DMS53 treated with DMSO at 0.1 percent for 48 hours (cell line): ENCODE results near the gene PIP4K2A.

ENCODE experiments used
- DNase-seq: peaks from one replicate; lab custom pipeline; 2025; ENCODE audit not compliant: unreplicated experiment; lab: John Stamatoyannopoulos, UW

PIP4K2A gene

GRCh38 chr10:22622242-22622806 is 92.1 kb downstream of the PIP4K2A start:
- no peak for DNase-seq

- DNase-seq: no peak
Measured at GRCh38 chr10:22621726-22622125, 92.7 kb downstream of the PIP4K2A start.

DNA sequence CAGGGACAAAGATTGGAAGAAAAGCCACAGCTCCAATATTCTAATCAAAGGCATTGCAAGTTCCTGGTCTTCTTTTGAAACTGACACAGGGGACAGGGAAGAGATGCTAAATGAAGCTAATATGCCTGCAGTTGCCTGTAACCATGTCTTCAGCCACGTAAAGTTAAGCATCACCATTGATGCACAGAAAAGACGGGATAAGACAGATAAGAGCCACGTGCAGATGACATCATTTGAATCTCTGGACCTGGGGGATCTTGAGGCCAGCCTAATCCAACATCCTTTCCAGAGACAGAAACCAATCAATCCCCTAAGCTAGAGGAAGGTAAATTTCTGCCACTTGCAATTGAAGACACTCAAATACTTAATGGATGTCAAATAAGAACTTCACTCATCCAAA is 93.4 kb downstream of the PIP4K2A start:
- DNase-seq: no peak

- no peak for DNase-seq
Measured at GRCh38 chr10:22620140-22620857, 94.1 kb downstream of the PIP4K2A start.

GRCh38 chr10:22619101-22619500 is 95.3 kb downstream of the PIP4K2A start:
- DNase-seq: no peak

GRCh38 chr10:22618078-22618785 is 96.1 kb downstream of the PIP4K2A start:
- DNase-seq: no peak

- no peak for DNase-seq
Measured at GRCh38 chr10:22617516-22617915, 96.9 kb downstream of the PIP4K2A start.

DNA sequence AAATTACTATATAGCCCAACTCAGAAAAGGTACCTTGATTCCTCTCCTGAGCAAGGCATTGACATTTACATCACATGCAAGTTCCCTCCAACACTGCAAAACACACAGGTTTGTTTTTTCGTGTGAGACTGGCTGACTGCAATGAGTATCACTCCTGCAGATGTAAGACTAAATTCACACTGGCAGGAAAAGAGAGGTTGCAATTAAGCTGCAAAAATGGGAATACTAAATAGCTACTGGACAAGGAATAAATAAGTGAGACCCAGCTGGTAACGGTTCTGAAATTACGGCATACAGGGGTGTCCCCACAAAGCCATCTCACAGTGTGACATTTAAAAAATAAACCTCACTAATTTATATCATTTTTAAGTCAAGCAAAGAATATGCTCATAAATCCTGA is 97.3 kb downstream of the PIP4K2A start:
- no peak for DNase-seq

- DNase-seq: no peak
Measured at GRCh38 chr10:22615819-22616499, 98.4 kb downstream of the PIP4K2A start.

GRCh38 chr10:22615101-22615500 is 99.3 kb downstream of the PIP4K2A start:
- DNase-seq: no peak

DNA sequence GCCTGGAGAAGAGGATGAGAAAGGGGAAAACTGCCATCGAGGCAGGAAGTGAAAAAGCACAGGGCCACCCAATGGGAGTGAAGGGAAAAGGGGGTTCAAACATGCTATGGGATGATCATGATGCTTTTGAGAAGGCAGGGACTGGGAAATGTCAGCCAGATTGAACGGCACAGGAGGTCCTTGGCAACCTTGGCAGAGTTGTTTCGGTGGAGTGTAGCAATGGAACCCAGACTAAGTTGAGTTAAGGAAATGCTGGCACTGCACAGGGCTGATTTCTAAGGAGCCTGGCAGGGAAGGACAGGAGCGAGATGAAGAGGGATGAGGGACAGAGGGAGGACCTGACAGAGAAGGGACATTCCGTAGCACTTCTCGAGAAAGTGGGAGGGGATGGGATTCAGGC is 101.4 kb downstream of the PIP4K2A start:
- no peak for DNase-seq

- no peak for DNase-seq
Measured at GRCh38 chr10:22612318-22612717, 102.1 kb downstream of the PIP4K2A start.

DNA sequence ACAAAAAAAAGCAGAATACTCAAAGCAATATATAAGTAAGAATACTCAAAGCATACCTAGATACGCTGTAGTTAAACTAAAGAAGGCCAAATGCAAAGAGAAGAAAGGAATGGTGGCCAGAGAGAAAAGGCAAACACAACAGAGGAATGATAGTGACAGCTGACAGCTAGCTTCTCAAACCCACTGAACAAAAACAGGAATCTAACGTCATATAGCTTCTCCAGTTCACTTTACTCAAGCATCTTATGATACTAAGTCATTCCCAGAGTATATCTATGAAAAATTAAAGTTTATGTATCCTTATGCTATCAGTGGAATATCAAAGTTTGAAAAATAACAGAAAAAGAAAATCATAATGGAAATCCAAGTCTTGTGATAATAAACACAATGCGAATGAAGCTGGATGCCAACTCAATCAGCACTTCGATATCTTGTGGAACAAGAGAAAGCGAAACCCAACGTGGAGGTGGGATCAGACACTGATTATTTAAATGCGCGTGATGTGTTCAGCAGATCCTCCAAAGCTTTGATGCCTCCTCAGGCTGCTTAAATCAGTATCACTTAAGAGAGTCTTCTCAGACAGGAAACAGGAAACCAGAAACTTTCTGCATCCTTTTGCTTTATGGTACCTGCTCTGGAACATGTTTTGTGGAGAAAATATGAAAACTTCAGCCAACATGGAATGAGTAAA is 102.8 kb downstream of the PIP4K2A start:
- DNase-seq: no peak

DNA sequence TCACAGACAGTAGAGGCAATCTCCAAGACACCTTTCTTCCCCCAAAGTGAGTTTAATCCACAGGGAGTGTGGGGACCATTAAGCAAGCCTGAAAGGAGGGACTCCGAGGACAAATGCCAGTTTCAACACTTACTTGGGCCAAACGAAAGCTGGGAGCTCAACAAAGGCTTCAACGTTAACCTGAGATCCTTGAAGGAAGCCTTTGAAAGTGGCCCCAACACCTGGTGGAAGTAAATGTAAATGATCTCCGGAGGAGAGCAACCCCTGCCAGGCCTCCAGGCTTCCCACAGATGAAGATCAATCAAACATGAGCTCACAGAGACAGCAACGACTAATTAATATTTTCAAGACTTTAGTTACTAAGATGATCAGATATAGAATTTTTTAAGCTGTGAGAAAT is 103.8 kb downstream of the PIP4K2A start:
- no peak for DNase-seq

- no peak for DNase-seq
Measured at GRCh38 chr10:22609719-22610465, 104.5 kb downstream of the PIP4K2A start.

- no peak for DNase-seq
Measured at GRCh38 chr10:22609251-22609650, 105.1 kb downstream of the PIP4K2A start.

DNA sequence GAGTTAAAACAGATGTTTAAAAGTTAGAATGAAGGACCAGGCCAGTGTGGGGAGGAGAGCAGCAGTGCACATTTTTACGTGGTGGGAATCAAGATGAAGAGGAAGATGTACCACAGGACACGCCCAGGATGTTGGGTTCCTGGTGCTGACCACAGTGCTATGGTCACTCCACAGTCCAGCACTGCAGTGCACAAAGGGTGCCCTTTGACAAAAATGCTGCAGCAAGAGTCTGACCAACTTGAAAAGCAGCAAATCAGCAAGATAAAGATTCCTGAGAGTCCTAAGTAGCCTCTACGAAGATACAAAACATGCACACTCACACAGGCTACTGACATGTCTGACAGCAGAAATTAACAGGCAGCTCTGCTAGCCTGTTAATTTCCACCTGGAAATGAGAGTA is 107.1 kb downstream of the PIP4K2A start:
- DNase-seq: no peak

GRCh38 chr10:22606164-22606614 is 108.2 kb downstream of the PIP4K2A start:
- no peak for DNase-seq

DNA sequence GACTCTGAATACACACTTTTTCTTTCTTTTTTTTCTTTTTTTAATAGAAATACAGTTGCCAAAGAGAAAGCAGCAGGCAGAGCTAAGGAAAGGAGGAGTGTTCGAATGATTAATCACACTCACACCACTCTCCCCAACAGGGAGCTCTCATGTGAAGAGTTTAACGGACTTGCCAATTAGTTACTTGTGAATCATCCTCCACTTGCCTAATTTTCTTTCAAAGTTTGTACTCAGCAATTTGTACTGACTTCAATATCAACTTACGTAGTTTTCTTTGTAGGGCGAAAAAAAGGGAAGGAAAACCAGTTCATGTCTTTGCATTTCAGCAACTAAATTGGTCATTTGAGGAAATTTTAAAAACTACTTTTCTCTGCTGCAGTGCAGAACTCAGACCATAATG is 109.2 kb downstream of the PIP4K2A start:
- no peak for DNase-seq

GRCh38 chr10:22604344-22605126 is 109.8 kb downstream of the PIP4K2A start:
- no peak for DNase-seq
